IgD-negative memory B cell (primary cell): ENCODE results near the gene TFR2. TPM values are rescaled to one million over a fixed set of nuclear protein-coding genes. Genes with fewer than 3 reads are reported as not detected.
A peak's percentile ranks its signal among the peaks of the same experiment; 100 is the strongest.

ENCODE experiments used
- H3K27ac Mint-ChIP-seq, 3 donors: one replicate each; pipeline ENCODE4 v1.8.0; 2020 to 2022; ENCODE audit warnings: mild to moderate bottlenecking in 3 of 3, mixed read lengths in 3 of 3, moderate library complexity in 1 of 3
- H3K27me3 Mint-ChIP-seq: one replicate; pipeline ENCODE4 v1.8.0; 2021; ENCODE audit warnings: mixed read lengths
- H3K36me3 Mint-ChIP-seq: one replicate; pipeline ENCODE4 v1.8.0; 2020; ENCODE audit warnings: mild to moderate bottlenecking, mixed read lengths
- H3K4me1 Mint-ChIP-seq, 3 donors: one replicate each; pipeline ENCODE4 v1.8.0; 2020 to 2022; ENCODE audit warnings: mixed read lengths in 3 of 3, mild to moderate bottlenecking in 1 of 3
- H3K4me3 Mint-ChIP-seq, 4 donors: one replicate each; pipeline ENCODE4 v1.8.0; 2020 to 2022; ENCODE audit warnings: mild to moderate bottlenecking in 4 of 4, mixed read lengths in 4 of 4, moderate library complexity in 3 of 4
- H3K9me3 Mint-ChIP-seq, 3 donors: one replicate each; pipeline ENCODE4 v1.8.0; 2020 to 2021; ENCODE audit warnings: mixed read lengths in 3 of 3, mild to moderate bottlenecking in 1 of 3
- polyA plus RNA-seq: library from polyadenylated mRNA; unstranded; fragments of 300-500 nt; fragmentation: Illumina TruSeq; gene quantifications from one replicate; pipeline ENCODE4 v1.2.3, GENCODE V29; 2021

The TFR2 gene
- polyA plus RNA-seq, 1 donor from 2014 or later: 0.44 TPM

- Mint-ChIP-seq H3K36me3 (no peaks in the 10 kb centered on the region), H3K27ac (peak overlapping the region in 1 of 3 donors; percentile 39), H3K9me3 (no peaks in the 10 kb centered on the region), H3K4me3 (no peak overlapping the region), H3K27me3 (no peaks in the 10 kb centered on the region), H3K4me1 (peaks cover 0 to 5% (median 2%) of the 10 kb centered on the region in 3 donors)
Measured at GRCh38 chr7:100681491-100682227, 40.3 kb upstream of the TFR2 start.

GRCh38 chr7:100680576-100681271 is 39.4 kb upstream of the TFR2 start:
- peak overlapping the region in 1 of 4 donors; percentile 57 for H3K4me3 Mint-ChIP-seq
- H3K36me3 Mint-ChIP-seq: no peaks in the 10 kb centered on the region
- no peaks in the 10 kb centered on the region for H3K9me3 Mint-ChIP-seq
- peak overlapping the region in 1 of 3 donors; percentile 45 for H3K27ac Mint-ChIP-seq
- no peaks in the 10 kb centered on the region for H3K27me3 Mint-ChIP-seq
- peaks cover 0 to 5% (median 2%) of the 10 kb centered on the region in 3 donors for H3K4me1 Mint-ChIP-seq

- Mint-ChIP-seq H3K4me3 (peak overlapping the region in 1 of 4 donors; percentile 57), H3K9me3 (no peaks in the 10 kb centered on the region), H3K4me1 (peaks cover 0 to 5% (median 2%) of the 10 kb centered on the region in 3 donors), H3K36me3 (no peaks in the 10 kb centered on the region), H3K27ac (peak overlapping the region in 1 of 3 donors; percentile 45), H3K27me3 (no peaks in the 10 kb centered on the region)
Measured at GRCh38 chr7:100679927-100680575, 38.7 kb upstream of the TFR2 start.

GRCh38 chr7:100679129-100679926 is 38.0 kb upstream of the TFR2 start:
- Mint-ChIP-seq H3K9me3 (no peaks in the 10 kb centered on the region), H3K4me3 (no peak overlapping the region), H3K36me3 (no peaks in the 10 kb centered on the region), H3K27me3 (no peaks in the 10 kb centered on the region), H3K4me1 (peaks cover 0 to 5% (median 2%) of the 10 kb centered on the region in 3 donors), H3K27ac (peak overlapping the region in 2 of 3 donors; percentile 45 to 77)

GRCh38 chr7:100678291-100678984 is 37.1 kb upstream of the TFR2 start:
- H3K4me3 Mint-ChIP-seq: peak overlapping the region in 1 of 4 donors; percentile 65
- H3K27me3 Mint-ChIP-seq: no peaks in the 10 kb centered on the region
- H3K27ac Mint-ChIP-seq: peak overlapping the region; percentile 84 to 96 (median 89)
- H3K9me3 Mint-ChIP-seq: no peaks in the 10 kb centered on the region
- H3K4me1 Mint-ChIP-seq: peaks cover 2 to 5% (median 2%) of the 10 kb centered on the region in 3 donors
- no peaks in the 10 kb centered on the region for H3K36me3 Mint-ChIP-seq

- no peaks in the 10 kb centered on the region for H3K27me3 Mint-ChIP-seq
- H3K9me3 Mint-ChIP-seq: no peaks in the 10 kb centered on the region
- peaks cover 2 to 6% (median 5%) of the 10 kb centered on the region in 3 donors for H3K4me1 Mint-ChIP-seq
- H3K27ac Mint-ChIP-seq: peak overlapping the region; percentile 88 to 96 (median 89)
- H3K4me3 Mint-ChIP-seq: peak overlapping the region in 2 of 4 donors; percentile 69 to 83
- H3K36me3 Mint-ChIP-seq: no peaks in the 10 kb centered on the region
Measured at GRCh38 chr7:100677308-100678267, 36.2 kb upstream of the TFR2 start.

GRCh38 chr7:100676501-100677306 is 35.4 kb upstream of the TFR2 start:
- Mint-ChIP-seq H3K9me3 (no peaks in the 10 kb centered on the region), H3K27ac (peak overlapping the region; percentile 23 to 96 (median 88)), H3K36me3 (no peaks in the 10 kb centered on the region), H3K4me1 (peaks cover 2 to 6% (median 5%) of the 10 kb centered on the region in 3 donors), H3K4me3 (peak overlapping the region; percentile 25 to 83 (median 73)), H3K27me3 (no peaks in the 10 kb centered on the region)

- H3K4me1 Mint-ChIP-seq: peaks cover 2 to 6% (median 5%) of the 10 kb centered on the region in 3 donors
- no peaks in the 10 kb centered on the region for H3K9me3 Mint-ChIP-seq
- H3K36me3 Mint-ChIP-seq: no peaks in the 10 kb centered on the region
- peak overlapping the region; percentile 91 to 96 (median 96) for H3K27ac Mint-ChIP-seq
- no peaks in the 10 kb centered on the region for H3K27me3 Mint-ChIP-seq
- H3K4me3 Mint-ChIP-seq: peak overlapping the region; percentile 86 to 93 (median 90)
Measured at GRCh38 chr7:100675581-100676350, 34.4 kb upstream of the TFR2 start.

- no peaks in the 10 kb centered on the region for H3K9me3 Mint-ChIP-seq
- peak overlapping the region; percentile 92 to 98 (median 97) for H3K27ac Mint-ChIP-seq
- H3K4me3 Mint-ChIP-seq: peak overlapping the region; percentile 91 to 99 (median 97)
- no peaks in the 10 kb centered on the region for H3K27me3 Mint-ChIP-seq
- H3K36me3 Mint-ChIP-seq: no peaks in the 10 kb centered on the region
- peaks cover 2 to 6% (median 5%) of the 10 kb centered on the region in 3 donors for H3K4me1 Mint-ChIP-seq
Measured at GRCh38 chr7:100675105-100675451, 33.7 kb upstream of the TFR2 start.

- peaks cover 2 to 6% (median 5%) of the 10 kb centered on the region in 3 donors for H3K4me1 Mint-ChIP-seq
- H3K4me3 Mint-ChIP-seq: peak overlapping the region; percentile 91 to 99 (median 97)
- H3K27me3 Mint-ChIP-seq: no peaks in the 10 kb centered on the region
- H3K27ac Mint-ChIP-seq: peak overlapping the region; percentile 92 to 98 (median 97)
- H3K36me3 Mint-ChIP-seq: no peaks in the 10 kb centered on the region
- no peaks in the 10 kb centered on the region for H3K9me3 Mint-ChIP-seq
Measured at GRCh38 chr7:100674411-100675104, 33.2 kb upstream of the TFR2 start.

GRCh38 chr7:100673942-100674410 is 32.6 kb upstream of the TFR2 start:
- Mint-ChIP-seq H3K4me3 (peak overlapping the region; percentile 91 to 99 (median 97)), H3K4me1 (peaks cover 2 to 6% (median 5%) of the 10 kb centered on the region in 3 donors), H3K27me3 (no peaks in the 10 kb centered on the region), H3K27ac (peak overlapping the region; percentile 92 to 98 (median 97)), H3K9me3 (no peaks in the 10 kb centered on the region), H3K36me3 (no peaks in the 10 kb centered on the region)
